ENCODE data around the gene PABPC3.

- no peak for TF ChIP-seq POLR2A (IDR thresholded peaks at IDR 0.05)
- peak in 1 of 4 experiments; percentile 4 for TF ChIP-seq CTCF (IDR thresholded peaks at IDR 0.05)
These were observed 10.7 kb upstream of the PABPC3 start for GRCh38 chr13:25085125-25085742.

Data from uterus (tissue), 2 donors.